Loucy (cell line): Measurements from ENCODE around the gene ABTB2.

Experiments used
- H2AFZ ChIP-seq: fragments of 200-600 bp; sonication (generic); 2 replicates; pipeline ENCODE4 v1.6.0; 2016; ENCODE audit warnings: antibody characterized with exemption, mild to moderate bottlenecking, low read length, moderate library complexity
- H3F3A ChIP-seq: fragments of 200-600 bp; 2 replicates; pipeline ENCODE4 v1.6.0; 2016; ENCODE audit warnings: antibody characterized with exemption, low read depth, mild to moderate bottlenecking
- H3K27me3 ChIP-seq: fragments of 200-600 bp; sonication (generic); 2 replicates; pipeline ENCODE4 v1.6.1; 2014; ENCODE audit warnings: low read length, mild to moderate bottlenecking; ENCODE audit not compliant: insufficient read depth, poor library complexity, severe bottlenecking
- H3K36me3 ChIP-seq: fragments of 200-600 bp; sonication (generic); 2 replicates; pipeline ENCODE4 v1.6.1; 2016; ENCODE audit warnings: low read length; ENCODE audit not compliant: insufficient read depth
- H3K4me1 ChIP-seq: fragments of 200-600 bp; sonication (generic); 2 replicates; pipeline ENCODE4 v1.5.1; 2014; ENCODE audit warnings: low read length, mild to moderate bottlenecking; ENCODE audit not compliant: insufficient read depth, poor library complexity, severe bottlenecking
- H3K4me2 ChIP-seq: fragments of 200-600 bp; sonication (generic); 2 replicates; pipeline ENCODE4 v1.6.0; 2014; ENCODE audit warnings: antibody characterized with exemption, low read length, low read depth, mild to moderate bottlenecking; ENCODE audit not compliant: poor library complexity, severe bottlenecking
- H3K4me3 ChIP-seq: fragments of 200-600 bp; sonication (generic); 2 replicates; pipeline ENCODE4 v1.5.1; 2014; ENCODE audit warnings: low read length, mild to moderate bottlenecking, mixed read lengths; ENCODE audit not compliant: poor library complexity, severe bottlenecking
- H3K79me2 ChIP-seq: fragments of 200-600 bp; sonication (generic); 2 replicates; pipeline ENCODE4 v1.6.1; 2014; ENCODE audit warnings: low read length; ENCODE audit not compliant: insufficient read depth
- H3K9ac ChIP-seq: fragments of 200-600 bp; sonication (generic); 2 replicates; pipeline ENCODE4 v1.6.0; 2014; ENCODE audit warnings: mild to moderate bottlenecking, low read depth, low read length, moderate library complexity; ENCODE audit not compliant: poor library complexity, severe bottlenecking
- H3K9me2 ChIP-seq: fragments of 200-600 bp; sonication (generic); replicated peaks from 2 replicates; pipeline ENCODE4 v1.6.1; 2016; ENCODE audit warnings: low read depth, low read length, mixed read lengths
- H3K9me3 ChIP-seq: fragments of 200-600 bp; sonication (generic); 2 replicates; pipeline ENCODE4 v1.6.1; 2014; ENCODE audit warnings: mild to moderate bottlenecking, antibody characterized with exemption, low read length, low read depth; ENCODE audit not compliant: insufficient read depth
- H4K20me1 ChIP-seq: fragments of 200-600 bp; sonication (generic); 2 replicates; pipeline ENCODE4 v1.6.0; 2014; ENCODE audit warnings: antibody characterized with exemption, low read length, mild to moderate bottlenecking; ENCODE audit not compliant: insufficient read depth, poor library complexity, severe bottlenecking
- CTCF ChIP-seq: fragments of 200-600 bp; sonication (generic); conservative IDR thresholded peaks from 2 replicates; pipeline ENCODE4 v1.5.1; 2014; ENCODE audit warnings: mild to moderate bottlenecking, antibody characterized with exemption, low read length
- EZH2phosphoT487 ChIP-seq: fragments of 200-600 bp; IDR thresholded peaks from 2 replicates; pipeline ENCODE4 v1.6.1; 2018; ENCODE audit warnings: antibody characterized with exemption, mild to moderate bottlenecking, moderate library complexity, borderline replicate concordance

Gene ABTB2

GRCh38 chr11:34146411-34146810 is 211.4 kb downstream of the ABTB2 start:
- TF ChIP-seq CTCF (no peak), EZH2phosphoT487 (no peak)
- H3K9me3 ChIP-seq, result no peaks in the 10 kb centered on the region

GRCh38 chr11:34145847-34146381 is 211.9 kb downstream of the ABTB2 start:
- Histone ChIP-seq H3K36me3 (peaks cover 81% of the 10 kb centered on the region; the same call in 1 of the 2 replicates), H3K9ac (no peak overlapping the region), H3K4me2 (no peak overlapping the region)

More at GRCh38 chr11:34146411-34146810, 211.4 kb downstream of the ABTB2 start:
- Histone ChIP-seq H4K20me1 (no peaks in the 10 kb centered on the region), H3K36me3 (peaks cover 76% of the 10 kb centered on the region; the same call in 1 of the 2 replicates), H3K4me1 (no peaks in the 10 kb centered on the region), H2AFZ (no peak overlapping the region), H3K4me3 (no peak overlapping the region), H3K27me3 (no peaks in the 10 kb centered on the region), H3F3A (no peaks in the 10 kb centered on the region), H3K9ac (no peak overlapping the region), H3K4me2 (no peak overlapping the region), H3K79me2 (no peaks in the 10 kb centered on the region), H3K9me2 (no peaks in the 10 kb centered on the region)

GRCh38 chr11:34145073-34145472 is 212.7 kb downstream of the ABTB2 start:
- Histone ChIP-seq H3K9me3 (no peaks in the 10 kb centered on the region), H3F3A (no peaks in the 10 kb centered on the region), H4K20me1 (no peaks in the 10 kb centered on the region)

More at GRCh38 chr11:34145847-34146381, 211.9 kb downstream of the ABTB2 start:
- TF ChIP-seq CTCF (no peak), EZH2phosphoT487 (no peak)
- Histone ChIP-seq H3K4me1 (no peaks in the 10 kb centered on the region), H3K79me2 (no peaks in the 10 kb centered on the region), H4K20me1 (no peaks in the 10 kb centered on the region), H3F3A (no peaks in the 10 kb centered on the region), H2AFZ (no peak overlapping the region), H3K4me3 (no peak overlapping the region), H3K9me2 (no peaks in the 10 kb centered on the region), H3K9me3 (no peaks in the 10 kb centered on the region), H3K27me3 (no peaks in the 10 kb centered on the region)

More at GRCh38 chr11:34145073-34145472, 212.7 kb downstream of the ABTB2 start:
- H3K27me3 ChIP-seq, result no peaks in the 10 kb centered on the region
- no peak overlapping the region for H3K4me3 ChIP-seq
- no peaks in the 10 kb centered on the region for H3K79me2 ChIP-seq
- TF ChIP-seq CTCF (no peak), EZH2phosphoT487 (no peak)
- peaks cover 89% of the 10 kb centered on the region; the same call in 1 of the 2 replicates for H3K36me3 ChIP-seq
- H3K4me1 ChIP-seq, result no peaks in the 10 kb centered on the region
- no peak overlapping the region for H3K9ac ChIP-seq
- H3K4me2 ChIP-seq, result no peak overlapping the region
- no peak overlapping the region for H2AFZ ChIP-seq
- no peaks in the 10 kb centered on the region for H3K9me2 ChIP-seq
